Measurements from ENCODE around the gene PON3. TPM values are rescaled to one million over a fixed set of nuclear protein-coding genes. Genes with fewer than 3 reads are reported as not detected.

The PON3 gene
- total RNA-seq, 1 experiment from 2014 or later: 1.2 TPM

GRCh38 chr7:95317546-95317945 lies 78.6 kb downstream of the PON3 start:
- CTCF ChIA-PET: no interaction called here
- TF ChIP-seq, protein P1, sequence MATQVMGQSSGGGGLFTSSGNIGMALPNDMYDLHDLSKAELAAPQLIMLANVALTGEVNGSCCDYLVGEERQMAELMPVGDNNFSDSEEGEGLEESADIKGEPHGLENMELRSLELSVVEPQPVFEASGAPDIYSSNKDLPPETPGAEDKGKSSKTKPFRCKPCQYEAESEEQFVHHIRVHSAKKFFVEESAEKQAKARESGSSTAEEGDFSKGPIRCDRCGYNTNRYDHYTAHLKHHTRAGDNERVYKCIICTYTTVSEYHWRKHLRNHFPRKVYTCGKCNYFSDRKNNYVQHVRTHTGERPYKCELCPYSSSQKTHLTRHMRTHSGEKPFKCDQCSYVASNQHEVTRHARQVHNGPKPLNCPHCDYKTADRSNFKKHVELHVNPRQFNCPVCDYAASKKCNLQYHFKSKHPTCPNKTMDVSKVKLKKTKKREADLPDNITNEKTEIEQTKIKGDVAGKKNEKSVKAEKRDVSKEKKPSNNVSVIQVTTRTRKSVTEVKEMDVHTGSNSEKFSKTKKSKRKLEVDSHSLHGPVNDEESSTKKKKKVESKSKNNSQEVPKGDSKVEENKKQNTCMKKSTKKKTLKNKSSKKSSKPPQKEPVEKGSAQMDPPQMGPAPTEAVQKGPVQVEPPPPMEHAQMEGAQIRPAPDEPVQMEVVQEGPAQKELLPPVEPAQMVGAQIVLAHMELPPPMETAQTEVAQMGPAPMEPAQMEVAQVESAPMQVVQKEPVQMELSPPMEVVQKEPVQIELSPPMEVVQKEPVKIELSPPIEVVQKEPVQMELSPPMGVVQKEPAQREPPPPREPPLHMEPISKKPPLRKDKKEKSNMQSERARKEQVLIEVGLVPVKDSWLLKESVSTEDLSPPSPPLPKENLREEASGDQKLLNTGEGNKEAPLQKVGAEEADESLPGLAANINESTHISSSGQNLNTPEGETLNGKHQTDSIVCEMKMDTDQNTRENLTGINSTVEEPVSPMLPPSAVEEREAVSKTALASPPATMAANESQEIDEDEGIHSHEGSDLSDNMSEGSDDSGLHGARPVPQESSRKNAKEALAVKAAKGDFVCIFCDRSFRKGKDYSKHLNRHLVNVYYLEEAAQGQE (IDR thresholded peaks at IDR 0.05; ENCODE audit: insufficient read depth in 1 of 2, low read depth in 2 of 2, low read length in 1 of 2): no peak
- TF ChIP-seq SIN3A (IDR thresholded peaks at IDR 0.05; ENCODE audit: borderline replicate concordance, insufficient read depth, low read depth, low read length): no peak
- TF ChIP-seq CTCF (IDR thresholded peaks at IDR 0.05): no peak
- no peak for TF ChIP-seq TCF7L2 (IDR thresholded peaks at IDR 0.05; ENCODE audit: low read depth, low read length)

GRCh38 chr7:95316588-95316987 lies 79.6 kb downstream of the PON3 start:
- DNase-seq (ENCODE audit: low read depth, low spot score): no peak
- ChIA-PET POLR2A (no interaction called here), CTCF (no interaction called here)
- Histone ChIP-seq H3K36me3 (ENCODE audit: control insufficient read depth, insufficient read depth, low read length) (no peaks in the 10 kb centered on the region), H3K27ac (ENCODE audit: low read length) (no peak overlapping the region), H3K4me1 (ENCODE audit: control insufficient read depth, insufficient read depth, low read length) (no peaks in the 10 kb centered on the region), H3K4me3 (ENCODE audit: low read depth in 2 of 2, low read length in 2 of 2) (no peak overlapping the region), H3K27me3 (ENCODE audit: control insufficient read depth, insufficient read depth, low read length) (no peaks in the 10 kb centered on the region), H3K9me3 (ENCODE audit: control insufficient read depth, insufficient read depth, low read depth, low read length) (no peaks in the 10 kb centered on the region)
- no peak for ATAC-seq
- BruUV-seq (replicated peaks): no TSS peak
- no peak for TF ChIP-seq CTCF (IDR thresholded peaks at IDR 0.05)
- TF ChIP-seq SIN3A (IDR thresholded peaks at IDR 0.05; ENCODE audit: borderline replicate concordance, insufficient read depth, low read depth, low read length): no peak
- TF ChIP-seq, protein P1 (IDR thresholded peaks at IDR 0.05; ENCODE audit: insufficient read depth in 1 of 2, low read depth in 2 of 2, low read length in 1 of 2): no peak
- TF ChIP-seq POLR2AphosphoS5 (IDR thresholded peaks at IDR 0.05; ENCODE audit: low read depth, low read length): no peak
- in situ Hi-C loops (cut with HindIII; ENCODE audit: low pct_unique_long_range_greater_than_20kb, low sequenced_read_pairs) (no loop called here), intact Hi-C loops (cut with micrococcal nuclease; ENCODE audit: unreplicated experiment) (no loop called here)

More at GRCh38 chr7:95317546-95317945, 78.6 kb downstream of the PON3 start:
- in situ Hi-C loops (cut with HindIII; ENCODE audit: low pct_unique_long_range_greater_than_20kb, low sequenced_read_pairs) (no loop called here), intact Hi-C loops (cut with micrococcal nuclease; ENCODE audit: unreplicated experiment) (no loop called here)
- no TSS peak for BruUV-seq (replicated peaks)
- H3K4me1 ChIP-seq (ENCODE audit: control insufficient read depth, insufficient read depth, low read length): no peaks in the 10 kb centered on the region
- H3K27me3 ChIP-seq (ENCODE audit: control insufficient read depth, insufficient read depth, low read length): no peaks in the 10 kb centered on the region
- DNase-seq (ENCODE audit: low read depth, low spot score) (no peak), ATAC-seq (no peak)
- H3K4me3 ChIP-seq (ENCODE audit: low read depth in 2 of 2, low read length in 2 of 2): no peak overlapping the region
- no peaks in the 10 kb centered on the region for H3K9me3 ChIP-seq (ENCODE audit: control insufficient read depth, insufficient read depth, low read depth, low read length)
- H3K36me3 ChIP-seq (ENCODE audit: control insufficient read depth, insufficient read depth, low read length): no peaks in the 10 kb centered on the region
- H3K27ac ChIP-seq (ENCODE audit: low read length): no peak overlapping the region
- POLR2A ChIA-PET: no interaction called here

Measured in Panc1 (cell line).